HK-2 (cell line): ENCODE measurements around the gene SUN2.

Source experiments
- DNase-seq: peaks from one replicate; pipeline ENCODE4 v3.0.0-alpha.2; 2018; ENCODE audit not compliant: unreplicated experiment

SUN2 gene

DNA sequence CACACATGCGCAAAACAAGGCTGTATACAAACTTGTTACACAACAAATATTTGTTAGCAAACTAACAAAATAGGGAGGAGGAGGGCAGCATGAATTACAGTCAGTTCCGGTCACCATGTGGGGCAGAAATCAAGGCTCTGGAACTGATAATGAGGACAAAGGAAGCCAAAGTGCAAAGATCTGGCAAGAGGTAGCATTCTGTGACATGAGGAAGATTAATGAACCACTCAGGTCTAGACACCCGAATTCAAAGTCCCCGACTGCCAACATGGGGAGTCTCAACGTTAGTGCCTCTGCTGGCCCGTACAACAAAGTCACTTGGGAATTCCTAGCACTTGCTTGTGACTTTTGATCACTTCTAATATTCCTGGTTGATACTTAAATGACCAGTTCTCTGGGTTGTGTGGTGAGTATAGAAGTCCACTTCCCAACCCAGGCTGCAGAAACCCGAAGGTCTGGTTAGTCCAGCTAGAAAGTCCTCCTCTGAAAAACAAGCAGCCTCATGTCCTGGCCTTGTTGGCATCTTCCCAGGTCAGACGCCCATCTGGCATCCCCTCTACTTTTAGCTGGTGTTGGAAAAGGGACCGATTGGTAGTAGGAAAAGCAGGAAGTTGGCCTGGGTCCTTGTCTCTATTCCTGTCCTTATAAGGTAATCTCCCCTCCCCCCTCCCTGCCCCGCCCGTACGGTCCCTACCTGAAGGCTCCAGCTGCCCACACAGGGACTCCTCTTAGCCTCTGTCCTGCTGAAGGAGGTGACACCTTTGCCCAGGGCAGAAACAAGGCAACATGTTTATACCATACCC lies 1.6 kb downstream of the SUN2 start:
- DNase-seq: no peak

DNA sequence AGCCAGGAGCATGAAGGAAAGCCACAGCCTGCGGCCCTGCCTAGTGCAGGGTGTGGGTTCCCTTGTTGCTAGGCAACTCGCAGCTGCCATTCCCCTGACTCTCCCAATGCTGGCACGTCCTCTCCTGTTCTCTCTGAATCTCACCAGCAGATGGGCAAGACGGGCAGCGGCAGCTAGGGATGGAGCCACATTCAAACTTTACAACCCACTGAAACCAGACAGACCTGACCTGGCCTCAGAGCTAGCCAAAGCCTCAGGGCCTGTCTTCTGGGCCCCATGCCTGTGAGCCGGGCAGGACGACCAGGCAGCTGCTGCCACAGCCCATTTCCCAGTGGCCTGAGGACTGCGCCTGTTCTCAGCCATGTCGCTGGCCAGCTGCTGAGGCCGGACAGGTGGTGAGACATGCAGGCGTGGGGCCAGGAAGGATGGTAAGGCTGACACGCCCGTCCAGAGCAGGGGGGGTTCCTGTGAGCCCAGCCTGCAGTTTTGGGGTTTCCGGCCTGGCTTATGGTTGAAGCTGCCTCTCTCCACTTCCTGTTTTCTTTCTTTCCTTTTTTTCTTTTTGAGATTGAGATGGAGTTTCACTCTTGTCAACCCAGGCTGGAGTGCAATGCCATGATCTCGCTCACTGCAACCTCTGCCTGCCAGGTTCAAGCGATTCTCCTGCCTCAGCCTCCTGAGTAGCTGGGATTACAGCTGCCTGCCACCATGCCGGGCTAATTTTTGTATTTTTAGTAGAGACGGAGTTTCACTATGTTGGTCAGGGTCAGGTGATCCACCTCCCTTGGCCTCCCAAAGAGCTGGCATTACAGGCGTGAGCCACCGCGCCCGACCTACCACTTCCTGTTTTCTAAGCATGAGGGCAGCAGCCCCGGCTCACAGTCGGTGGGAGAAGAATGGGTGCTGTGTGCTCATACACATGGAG lies 4.1 kb downstream of the SUN2 start:
- no peak for DNase-seq

DNA sequence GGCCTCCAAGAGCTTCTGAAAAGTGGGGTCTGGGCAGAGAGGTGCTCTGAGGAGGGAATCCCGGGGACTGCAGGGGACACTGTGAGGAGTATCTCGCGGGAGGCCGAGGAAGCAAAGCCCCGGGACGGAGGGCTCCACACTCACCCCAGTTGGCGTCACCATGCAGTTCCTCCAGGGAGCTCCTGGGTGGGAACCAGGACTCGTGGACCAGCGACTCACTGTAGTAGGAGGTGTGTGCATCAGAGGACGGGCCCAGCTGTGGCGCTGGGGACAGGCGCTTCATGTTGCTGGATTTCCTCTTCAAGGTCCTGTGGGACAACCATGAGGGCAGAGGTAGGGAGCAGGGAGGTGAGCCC lies 4.8 kb downstream of the SUN2 start:
- no peak for DNase-seq

DNA sequence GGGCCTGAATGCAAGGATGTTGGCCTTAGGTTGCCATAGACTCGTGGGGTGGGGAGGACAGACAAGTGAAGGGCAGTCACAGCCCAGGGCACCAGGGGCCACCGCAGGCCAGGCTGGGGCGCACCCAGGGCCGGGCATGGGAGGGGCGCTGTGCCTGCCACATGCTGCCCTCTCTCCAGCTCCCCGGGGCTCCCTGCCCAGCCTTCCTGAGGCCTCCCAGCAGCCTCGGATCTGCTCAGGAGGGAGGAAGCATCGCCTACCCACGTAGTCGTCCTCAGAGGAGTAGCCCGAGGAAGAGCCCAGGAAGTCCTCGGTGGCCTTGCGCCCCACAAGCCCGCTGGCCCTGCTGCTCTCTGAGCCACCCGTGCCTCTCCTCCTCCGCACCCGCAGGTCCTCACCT lies 5.2 kb downstream of the SUN2 start:
- no peak for DNase-seq

DNA sequence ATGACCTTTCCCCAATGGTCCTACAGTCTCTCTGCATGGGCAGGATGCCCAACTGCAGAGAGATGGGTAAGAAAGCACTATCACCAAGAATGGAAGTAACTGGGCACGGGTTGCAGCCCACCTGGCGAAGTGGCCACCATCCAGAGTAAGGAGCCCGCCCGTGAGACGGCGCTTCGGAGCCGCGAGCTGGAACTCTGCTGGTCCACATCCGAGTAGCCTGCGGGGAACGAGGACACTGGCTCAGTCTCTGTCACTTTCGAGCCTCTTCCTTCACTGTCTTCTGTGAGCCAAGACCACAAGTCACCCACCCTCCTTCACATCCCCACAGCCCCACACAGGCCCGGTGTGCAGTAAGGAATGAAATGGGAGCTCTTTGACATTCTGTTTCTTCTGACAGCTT lies 5.7 kb downstream of the SUN2 start:
- DNase-seq: no peak

DNA sequence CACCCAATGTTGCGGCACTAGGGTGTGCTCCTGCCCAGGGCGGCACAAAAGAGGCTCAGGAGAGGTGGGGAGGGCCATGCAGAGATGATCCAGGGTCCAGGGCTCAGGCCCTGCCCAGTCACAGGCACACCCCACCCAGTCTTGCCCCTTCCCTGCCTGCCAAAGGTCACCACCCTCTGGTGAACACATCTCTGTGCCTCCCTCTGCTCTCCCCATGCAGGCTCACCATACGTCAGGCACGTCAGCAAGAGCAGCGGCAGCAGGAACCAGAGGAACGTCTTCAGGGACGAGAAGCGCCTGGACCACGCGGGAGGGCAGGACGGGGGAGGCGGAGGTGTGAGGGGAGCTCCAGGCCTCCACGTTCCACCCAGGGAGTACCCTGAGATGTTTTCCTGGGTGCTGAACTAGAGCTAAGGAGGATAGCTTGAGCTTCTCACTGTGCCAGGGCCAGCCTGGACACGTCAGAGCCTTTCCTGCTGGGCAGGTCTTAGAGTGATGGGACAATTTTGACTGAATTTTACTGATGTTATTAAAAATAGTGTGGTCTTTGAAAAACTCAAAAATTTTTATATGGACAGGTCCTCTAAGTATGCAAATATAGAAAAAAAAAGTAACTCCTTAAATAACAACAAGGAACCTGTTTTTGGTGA lies 7.2 kb downstream of the SUN2 start:
- DNase-seq: no peak

DNA sequence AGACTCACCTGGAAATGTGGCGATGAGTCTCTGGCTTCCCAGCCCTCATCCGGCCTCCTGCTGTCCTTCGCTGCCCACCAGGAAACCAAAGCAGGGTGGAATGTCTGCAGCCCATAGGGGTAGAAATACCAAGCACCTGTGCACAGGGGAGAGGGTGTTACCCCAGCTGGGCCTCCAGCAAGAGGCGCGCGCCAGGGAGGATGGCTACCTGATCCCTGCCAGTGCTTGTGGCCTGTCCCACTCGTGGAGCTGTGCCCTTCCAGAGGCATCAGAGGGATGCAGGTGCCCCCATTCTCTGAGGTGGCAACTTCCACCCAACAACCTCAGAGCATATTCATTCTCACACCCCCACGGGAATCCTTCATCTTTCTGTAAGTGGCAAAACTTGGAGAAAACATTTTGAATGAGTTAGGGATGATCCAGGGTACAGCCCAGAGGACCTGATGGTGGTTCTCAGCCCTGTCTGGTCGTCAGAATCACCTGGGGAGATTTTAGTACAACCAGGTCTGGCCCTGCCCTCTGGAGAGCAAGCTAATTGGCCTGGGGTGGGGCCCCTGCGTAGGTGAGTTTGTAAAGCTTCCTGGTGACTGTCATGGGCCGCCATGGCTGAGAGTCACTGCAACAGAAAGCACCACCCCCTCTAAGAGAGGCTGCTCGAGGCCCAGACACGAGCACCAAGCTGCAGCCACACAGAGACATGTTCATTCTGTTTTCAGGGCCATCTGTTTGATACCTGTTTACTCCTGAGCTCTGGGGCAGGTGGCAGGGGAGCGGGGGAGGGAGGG lies 9.9 kb downstream of the SUN2 start:
- DNase-seq: no peak

DNA sequence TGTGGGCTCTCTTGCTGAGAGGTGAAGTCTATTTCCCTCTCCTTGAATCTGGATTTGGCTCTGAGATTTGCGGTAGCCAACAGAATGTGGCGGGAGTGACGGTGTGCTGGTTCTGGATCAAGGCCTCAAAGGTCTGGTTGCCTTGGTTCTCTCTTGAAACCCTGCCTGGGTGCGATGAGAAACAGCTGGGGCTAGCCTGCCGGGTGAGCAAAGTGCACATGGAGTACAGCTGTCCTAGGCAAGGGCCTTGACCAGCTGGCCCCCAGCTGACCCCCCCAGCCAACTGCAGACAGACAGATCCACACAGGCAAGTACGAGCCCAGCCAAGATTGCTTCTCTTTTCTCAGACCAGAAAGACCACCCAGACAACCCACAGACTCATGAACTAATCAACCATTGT lies 10.8 kb downstream of the SUN2 start:
- DNase-seq: no peak

DNA sequence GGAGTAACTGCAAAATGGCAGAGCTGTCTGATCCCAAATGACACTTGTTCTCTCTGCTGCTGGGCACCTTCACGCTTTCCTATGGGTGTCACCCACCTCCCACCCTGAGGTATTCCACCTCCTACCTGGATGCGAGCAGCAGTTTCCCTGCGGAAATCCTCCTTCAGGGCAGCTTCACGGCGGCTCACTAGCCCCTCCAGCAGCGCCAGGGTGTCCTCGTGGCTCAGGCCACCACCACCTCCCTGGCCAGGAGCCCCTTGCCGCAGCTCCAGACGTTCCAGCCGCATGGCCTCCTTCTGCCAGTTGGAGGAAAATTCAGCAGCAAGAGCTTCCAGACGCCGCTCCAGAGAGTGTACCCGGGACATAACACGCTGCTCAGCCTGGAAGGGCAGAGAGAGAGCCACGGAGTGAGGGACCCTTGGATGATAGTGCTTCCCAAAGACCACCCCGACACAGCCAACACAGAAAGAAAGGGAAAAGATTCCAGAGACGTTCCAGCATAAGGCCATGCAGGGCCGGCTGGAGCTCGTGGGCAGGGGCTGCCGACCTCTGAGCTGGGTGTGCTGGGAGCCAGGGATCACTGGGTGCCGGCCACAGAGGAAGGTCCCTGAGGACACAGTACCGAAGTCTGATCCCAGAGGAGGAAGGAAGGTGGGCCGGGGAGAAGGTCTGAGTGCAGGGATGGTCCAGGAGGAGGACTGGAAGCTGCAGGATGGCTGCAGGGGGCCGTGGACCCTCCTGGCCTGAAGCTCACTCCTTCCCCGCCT lies 13.4 kb downstream of the SUN2 start:
- DNase-seq: no peak

DNA sequence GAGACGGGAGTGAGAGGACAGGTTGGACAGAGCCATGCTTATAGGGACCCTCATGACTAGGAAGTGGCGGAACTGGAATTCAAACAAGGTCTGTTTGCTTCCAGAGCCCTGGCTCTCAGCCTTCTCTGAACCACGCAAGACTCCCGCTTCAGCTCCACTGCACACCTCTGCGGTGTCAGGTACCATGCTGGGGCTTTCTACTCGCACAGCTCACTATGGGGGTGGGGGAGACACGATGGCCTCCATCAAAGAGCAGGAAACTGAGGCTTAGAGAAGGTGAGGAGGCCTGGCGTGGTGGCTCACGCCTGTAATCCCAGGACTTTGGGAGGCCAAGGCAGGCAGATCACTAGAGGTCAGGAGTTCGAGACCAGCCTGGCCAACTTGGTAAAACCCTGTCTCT lies 14.2 kb downstream of the SUN2 start:
- no peak for DNase-seq

DNA sequence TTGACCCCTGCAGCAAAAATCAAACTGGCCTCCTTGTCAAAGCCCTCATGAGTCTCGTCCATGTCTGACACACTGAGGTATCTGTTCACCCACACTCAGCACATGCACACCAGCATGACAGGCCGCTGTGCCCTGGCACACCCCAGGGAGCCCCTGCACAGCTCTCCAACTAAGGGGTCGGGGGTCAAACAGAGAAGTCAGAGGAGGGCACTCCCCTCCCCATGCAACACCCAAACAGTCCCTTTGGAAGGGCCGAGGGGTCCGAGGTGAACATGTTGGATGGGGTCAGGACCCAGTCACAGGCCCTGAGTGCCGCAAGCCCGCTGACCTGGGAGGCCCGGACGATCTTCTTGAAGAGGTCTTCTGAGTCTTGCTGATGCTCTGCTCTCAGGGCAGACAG lies 14.6 kb downstream of the SUN2 start:
- no peak for DNase-seq

DNA sequence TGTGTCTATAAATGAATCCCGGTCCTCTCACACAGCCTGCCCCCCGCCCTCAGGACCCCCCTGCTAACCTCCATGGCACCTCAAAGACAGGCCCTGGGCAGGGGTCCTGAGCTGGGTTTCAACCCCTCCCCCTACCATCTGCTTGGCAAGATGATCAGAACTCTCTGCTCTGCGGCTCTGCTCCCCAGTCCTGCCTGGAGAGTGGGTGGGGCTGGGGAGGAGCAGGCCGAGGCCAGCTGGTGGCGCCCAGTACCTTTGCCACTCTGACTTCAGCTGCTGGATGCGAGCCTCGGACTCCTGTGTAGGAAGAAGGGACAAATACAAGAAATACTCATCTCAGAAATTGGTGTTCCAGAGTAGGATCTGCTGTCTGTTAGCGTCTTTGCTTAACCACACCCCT lies 15.0 kb downstream of the SUN2 start:
- DNase-seq: no peak

DNA sequence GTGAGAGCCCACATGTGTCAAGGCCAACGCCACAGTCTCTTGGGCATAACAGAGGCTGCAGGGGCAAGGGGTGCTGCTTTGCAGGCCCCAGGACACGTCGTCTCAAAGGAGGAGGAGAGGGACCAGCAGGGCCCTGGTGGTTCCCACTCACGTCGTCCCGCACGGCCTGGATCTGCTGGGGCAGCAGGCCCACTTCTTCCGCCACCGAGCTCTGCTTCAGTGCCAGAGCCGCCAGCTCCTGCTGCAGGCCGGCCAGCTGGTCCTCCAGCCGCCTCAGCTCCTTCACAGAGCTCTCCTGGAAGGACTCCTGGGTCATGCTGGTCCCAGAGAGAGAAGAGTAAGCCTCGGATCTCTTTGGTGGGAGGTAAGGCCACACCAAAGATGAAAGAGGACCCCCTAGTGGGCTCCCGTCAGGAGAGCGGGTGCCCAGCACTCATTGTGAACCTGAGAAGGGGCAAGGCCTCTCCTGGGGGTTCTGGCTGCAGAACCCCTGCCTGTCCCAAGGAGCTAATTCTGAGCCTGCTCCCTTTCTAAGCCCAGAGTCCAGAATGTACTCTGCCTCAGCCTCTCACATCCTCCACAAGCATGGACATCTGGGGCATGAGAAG lies 15.6 kb downstream of the SUN2 start:
- DNase-seq: no peak

DNA sequence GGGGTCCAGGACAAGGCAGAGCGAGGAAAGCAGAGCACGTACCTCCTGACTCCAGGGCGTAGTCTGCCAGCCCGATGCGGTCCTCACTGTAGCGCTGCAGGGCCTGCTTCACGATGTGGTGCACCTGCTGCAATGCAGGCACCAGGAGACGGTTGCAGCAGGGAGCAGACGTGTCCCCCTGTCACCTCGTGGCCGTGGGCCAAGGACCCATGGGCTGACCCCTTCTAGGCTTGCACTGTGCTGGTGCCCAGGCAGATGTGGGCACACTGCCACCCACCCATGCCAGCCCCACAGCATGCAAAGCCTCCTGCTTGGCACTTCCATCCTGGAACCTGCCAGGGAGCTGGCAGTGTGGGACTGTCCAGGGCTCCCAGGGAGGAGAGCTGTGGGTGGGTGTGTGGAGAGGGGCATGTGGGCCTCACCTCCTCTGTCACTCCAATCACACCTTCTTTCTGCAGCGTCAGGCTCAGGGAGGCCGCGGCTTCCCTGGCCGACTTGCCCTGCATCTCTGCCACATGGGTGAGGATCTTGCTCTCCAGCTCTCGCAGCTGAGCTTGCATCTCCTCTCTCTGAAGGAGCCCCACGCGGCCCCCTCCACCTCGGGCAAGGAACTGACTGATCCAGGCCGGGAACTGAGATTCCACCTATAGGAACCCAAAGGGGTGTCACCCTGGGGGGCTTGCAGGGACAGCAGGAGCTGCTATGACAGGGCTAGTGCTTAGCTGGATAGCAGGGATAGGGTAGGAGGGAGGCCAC lies 16.3 kb downstream of the SUN2 start:
- DNase-seq: no peak

DNA sequence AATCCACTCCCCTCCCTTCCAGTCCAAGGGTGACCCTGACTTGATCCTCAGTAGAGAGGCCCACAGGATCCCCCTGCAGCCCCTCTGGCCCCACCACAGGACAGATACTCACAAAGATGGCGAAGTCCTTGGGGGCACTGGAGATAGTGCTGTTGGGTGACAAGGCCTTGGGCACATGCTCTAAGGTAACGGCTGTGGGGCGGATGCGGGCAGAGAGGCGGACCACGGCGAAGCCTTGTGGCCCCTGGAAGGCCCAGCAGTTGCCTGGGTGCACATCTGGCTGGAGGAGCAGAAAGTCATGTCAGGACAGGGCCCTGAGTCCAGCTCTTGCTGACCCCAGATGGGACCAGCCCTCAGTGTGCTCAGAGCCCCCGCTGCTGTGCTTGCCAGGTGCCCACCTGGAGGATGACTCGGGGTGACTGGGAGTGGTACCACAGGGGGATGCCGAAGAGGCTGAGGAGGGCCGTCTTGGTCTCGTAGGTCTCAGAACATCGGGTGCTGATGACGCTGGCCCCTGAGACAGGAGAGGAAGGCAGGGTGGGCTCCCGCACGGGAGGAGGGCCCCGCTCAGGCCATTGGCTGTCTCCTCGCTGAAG lies 17.2 kb downstream of the SUN2 start:
- no peak for DNase-seq

DNA sequence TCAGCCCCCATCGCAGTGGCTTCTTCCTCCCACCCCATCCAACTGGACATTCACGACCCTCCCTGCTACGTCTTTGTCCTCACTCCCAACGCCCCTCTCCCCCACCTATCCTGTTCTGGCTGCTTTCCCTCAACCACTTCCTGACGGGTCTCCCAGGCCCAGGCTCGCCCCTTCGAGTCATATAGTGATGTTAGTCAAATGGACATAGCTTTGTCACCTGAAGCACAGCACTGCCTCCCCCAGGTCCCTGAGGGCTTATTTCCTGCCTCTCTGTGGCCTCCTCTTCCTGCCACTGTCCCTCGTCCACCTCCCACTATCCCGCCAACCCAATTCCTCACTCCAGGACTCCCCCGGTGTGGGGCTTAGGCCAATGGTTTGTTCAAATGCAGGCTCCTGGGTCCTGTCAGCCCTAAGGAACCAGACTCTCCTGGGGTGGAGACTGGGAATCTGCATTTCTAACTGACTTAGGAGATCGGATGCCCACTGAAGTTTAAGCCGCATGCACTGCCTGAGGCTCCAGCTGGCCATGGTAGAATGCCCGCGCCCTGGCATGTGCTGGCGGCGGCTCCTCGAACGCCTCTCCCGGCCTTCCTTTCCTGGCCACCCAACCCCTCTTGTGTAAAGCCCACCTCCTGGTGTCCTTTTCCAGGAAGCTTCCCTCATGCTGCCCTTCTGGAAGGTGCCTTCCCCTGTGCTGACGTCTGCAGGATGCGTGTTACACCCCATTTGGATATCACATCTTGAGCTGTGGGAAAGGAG lies 18.3 kb downstream of the SUN2 start:
- DNase-seq: peak; percentile 54

DNA sequence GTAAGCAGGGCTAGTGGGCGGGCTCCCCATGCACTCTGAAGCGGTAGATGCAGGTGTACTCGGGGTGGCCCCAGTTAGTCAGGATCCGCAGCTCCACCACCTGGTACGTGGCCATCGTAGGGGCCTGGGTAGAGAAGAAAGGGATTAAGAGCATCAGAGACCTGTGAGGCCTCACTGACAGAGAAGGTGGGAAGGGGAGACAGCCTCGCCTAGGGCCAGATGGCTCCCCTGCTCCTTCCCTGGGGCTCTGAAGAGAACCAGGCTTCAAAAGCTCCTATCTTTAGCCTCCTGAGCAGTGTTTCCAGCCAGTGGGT lies 19.6 kb downstream of the SUN2 start:
- DNase-seq: no peak

DNA sequence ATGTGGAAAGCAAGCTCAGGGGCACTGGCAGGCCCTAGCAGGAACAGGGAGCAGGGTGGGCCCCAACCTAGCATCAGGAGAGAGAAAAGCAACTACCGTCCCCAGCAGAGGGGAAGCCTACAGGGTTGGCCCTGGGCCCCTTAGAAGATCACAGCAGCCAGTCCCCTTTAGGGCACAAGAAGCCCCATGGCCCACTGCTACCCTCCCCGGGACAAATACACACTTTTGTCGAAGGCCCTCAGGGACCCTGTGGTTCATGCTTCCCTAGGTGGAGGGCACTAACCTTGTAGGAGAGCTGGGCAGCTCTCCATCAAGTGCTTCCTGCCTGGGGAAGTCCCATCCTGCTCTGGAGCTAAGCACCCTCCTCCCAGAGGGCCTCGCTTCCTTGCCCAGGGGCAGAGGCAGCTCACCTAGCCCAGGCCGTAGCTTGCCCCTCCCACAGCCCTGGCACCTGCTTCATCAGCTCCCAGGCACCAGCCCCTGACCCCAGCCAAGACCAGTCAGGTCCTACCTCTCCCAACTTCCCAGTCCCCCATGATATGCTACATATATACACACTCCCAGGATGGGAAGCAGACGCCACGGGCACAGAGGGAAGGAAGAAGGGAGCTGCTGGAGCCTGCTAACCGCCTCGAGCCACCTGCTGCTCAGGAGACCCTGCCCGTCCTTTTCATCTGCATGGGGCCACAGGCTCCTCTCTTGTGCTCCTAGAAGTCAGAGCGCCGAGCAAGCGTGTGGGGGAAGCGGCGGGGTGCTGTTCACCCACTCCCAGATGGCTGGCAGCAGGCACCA lies 20.1 kb downstream of the SUN2 start:
- peak; percentile 21 for DNase-seq
